IPS-18c (cell line): ENCODE data around the gene RNF145.
"Not testable (repeated sequence)": the region's sequence is repeated elsewhere in the genome, so short reads cannot be mapped to it uniquely, and the experiment has no call there.

Experiments used
- H3K4me3 ChIP-seq: 2 replicates; pipeline ENCODE4 v1.7.0; 2013; ENCODE audit warnings: low read depth, mild to moderate bottlenecking, low read length, moderate library complexity; ENCODE audit not compliant: insufficient read depth
- H3K9me3 ChIP-seq: one replicate; pipeline ENCODE4 v1.6.1; 2013; ENCODE audit warnings: mild to moderate bottlenecking, low read length, moderate library complexity; ENCODE audit not compliant: control insufficient read depth, insufficient read depth

RNF145 gene

DNA sequence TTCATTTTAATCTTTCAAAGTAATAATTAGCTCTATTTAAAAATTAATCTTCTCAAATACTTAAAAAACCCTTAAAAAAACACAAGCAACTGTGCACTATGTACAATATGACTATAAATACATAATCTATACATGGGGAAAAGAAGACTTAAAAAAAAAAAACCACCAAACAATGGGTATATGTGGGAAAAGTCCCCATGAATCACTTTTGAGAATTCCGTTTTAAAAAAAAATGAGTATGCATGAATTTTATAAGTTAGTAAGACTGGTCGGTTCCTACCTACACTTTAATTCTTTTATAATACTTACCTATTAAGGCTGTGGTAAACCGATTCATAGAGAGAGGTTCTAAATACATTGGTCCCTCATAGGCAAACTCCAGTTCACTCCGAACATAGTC is 27.7 kb downstream of the RNF145 start:
- Histone ChIP-seq H3K4me3 (no peak overlapping the region), H3K9me3 (no peaks in the 10 kb centered on the region)

DNA sequence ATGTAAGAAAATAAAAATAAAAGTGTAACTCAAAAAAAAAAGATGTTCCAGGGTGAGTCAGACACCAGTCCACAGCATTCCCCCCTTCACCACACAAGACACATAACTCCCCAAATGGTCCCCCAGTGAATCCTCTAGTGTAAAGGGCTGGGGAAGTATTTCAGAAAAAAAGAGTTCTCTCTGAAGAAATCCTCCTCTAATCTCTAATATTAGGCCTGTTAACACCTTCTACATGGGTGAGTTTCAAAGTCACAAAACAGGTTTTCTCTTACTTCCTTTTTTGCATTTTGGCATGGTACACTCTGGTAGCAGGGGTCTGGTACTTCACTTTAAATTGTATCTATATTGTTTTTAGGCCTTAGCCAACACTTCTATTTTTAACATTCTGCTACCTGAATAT is 28.2 kb downstream of the RNF145 start:
- Histone ChIP-seq H3K9me3 (no peaks in the 10 kb centered on the region), H3K4me3 (no peak overlapping the region)

DNA sequence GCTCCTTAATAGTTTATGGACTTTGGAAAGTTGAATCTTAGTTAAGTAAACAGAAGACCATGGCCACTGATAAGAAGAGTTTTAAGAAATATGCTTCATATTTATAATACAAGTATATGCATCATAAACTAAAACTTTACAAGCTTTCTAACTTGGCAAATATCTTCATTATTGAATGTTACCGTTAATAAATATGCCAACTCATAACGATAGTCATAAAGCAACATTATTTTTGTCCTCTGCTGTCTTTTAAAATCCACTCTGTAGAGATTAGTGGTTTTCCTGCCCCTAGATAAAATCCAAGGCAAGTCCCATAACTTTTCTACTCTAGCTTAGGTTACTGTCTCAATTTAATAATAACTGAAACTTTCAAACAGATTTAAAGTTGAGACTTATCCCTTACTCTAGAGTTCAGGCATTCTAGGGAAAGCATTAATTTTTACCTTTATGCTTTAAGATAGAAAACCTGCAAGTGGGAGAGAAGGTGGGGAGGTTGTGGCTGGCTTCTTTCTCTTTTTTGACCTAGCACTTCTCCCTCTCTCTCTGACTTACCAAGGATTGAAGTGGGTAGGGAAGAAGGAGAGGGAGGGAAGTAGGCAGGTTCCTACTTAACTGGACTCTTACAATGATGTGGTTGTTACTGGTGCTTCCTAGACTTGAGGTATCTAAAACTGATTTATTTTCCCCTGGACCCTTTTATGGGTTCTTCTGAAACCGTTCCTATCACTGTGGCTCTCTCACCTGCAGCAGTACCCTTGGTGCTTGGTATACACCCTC is 29.6 kb downstream of the RNF145 start:
- H3K9me3 ChIP-seq = no peaks in the 10 kb centered on the region
- H3K4me3 ChIP-seq = no peak overlapping the region

DNA sequence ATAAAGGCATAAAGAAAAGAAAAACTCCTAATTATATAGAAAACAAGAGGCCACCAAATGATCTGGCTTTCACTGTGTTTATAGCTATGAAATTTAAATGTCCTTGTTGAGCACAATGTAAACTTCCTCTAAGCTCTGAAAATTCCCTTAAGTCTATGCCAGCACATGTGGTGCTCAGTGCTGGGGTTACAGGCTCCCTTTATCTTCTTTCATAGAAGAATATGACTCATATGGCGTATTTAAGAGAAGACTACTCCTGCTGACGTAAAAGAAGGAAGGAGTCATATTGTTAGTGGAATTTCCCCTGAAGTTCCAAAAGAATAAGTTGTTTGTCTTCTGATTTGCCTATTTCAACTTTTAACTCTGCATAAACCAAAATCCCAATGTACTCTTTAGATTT is 30.4 kb downstream of the RNF145 start:
- no peaks in the 10 kb centered on the region for H3K9me3 ChIP-seq
- H3K4me3 ChIP-seq = no peak overlapping the region

DNA sequence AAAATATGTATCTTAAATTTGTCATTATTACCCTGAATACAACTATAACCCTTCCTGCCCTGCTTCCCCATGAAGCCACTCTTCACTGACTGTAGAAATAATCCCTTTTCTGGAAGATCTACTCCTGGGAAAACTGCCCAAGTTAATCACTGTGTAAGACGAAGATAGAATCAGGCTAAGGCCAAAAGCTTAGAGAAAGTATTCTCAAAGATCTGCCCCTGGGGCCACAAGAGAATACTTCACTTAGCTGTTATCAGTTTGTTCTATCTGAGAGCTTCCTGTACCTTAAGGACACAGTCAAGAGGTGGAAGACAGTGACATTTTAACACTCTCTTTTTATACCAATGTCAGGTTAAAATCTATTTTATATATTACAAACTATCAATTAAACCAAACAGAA is 33.8 kb downstream of the RNF145 start:
- no peaks in the 10 kb centered on the region for H3K9me3 ChIP-seq

DNA sequence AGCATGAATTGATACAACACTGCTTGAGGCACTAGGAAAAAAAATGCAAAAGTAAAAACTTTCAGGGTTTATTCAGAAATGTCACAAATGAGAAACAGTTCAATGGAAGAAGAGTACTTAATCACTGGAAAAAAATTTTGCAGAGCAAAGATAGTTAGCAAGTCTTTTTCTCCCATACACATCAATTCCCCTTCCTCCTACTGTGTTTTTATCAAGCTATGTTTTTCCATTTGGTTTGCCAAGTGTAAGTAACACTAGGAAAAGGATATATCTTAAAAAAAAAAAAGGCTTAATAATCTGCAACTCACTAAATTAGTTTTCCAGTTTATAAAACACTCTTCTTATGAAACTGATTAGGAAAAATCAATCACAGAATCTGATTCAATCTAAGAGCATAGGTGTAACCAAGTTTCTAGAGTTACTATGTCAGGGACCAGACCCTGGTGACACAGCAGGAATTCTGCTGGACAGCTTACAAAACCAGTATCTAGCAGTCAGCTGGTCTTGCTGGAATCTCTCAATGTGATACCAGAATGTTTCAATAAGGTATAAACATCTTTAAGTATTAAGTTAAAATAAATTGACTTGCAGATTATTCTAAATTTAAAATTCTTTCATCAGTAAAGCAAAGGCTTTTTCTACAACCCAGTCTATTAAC is 34.7 kb downstream of the RNF145 start:
- no peak overlapping the region for H3K4me3 ChIP-seq
- H3K9me3 ChIP-seq = no peaks in the 10 kb centered on the region

More for the DNA sequence above, 33.8 kb downstream of the RNF145 start:
- H3K4me3 ChIP-seq = no peak overlapping the region

DNA sequence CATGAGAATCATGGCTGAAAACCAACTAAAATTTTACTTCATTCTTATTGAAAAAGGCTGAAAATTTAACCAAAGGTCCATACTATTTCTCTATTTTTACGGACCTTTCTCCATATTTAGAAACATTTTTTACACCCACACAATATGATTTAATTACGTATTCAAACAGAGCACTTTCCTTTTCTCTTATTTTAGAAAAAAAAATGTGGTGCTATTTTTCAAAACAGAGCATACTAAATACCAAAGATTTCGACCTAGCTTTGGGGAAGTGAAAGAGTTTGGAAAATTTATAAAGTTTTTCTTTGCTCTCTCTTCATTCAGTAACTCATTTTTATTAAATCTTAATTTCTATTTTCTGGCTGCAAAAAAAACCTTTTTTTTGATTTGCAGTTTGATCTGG is 38.1 kb downstream of the RNF145 start:
- Histone ChIP-seq H3K9me3 (no peaks in the 10 kb centered on the region), H3K4me3 (no peak overlapping the region)

DNA sequence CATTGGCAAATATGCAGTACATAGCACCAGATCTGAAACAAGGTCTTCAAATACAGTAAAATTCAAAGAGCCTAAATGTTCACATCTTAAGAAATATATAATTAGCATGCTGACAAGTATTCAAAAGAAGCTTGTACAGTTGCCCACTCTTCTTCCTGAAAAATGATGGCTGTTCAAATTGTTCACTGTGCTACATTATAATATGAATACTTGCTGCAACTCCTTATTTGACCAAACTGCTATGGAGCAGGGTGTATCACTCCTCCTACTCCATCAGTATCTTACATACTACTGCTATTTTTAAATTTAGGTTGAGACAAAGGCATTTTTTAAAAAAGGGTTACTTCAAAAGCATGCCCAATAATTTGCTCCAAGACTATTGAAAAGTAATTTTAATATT is 39.3 kb downstream of the RNF145 start:
- Histone ChIP-seq H3K9me3 (no peaks in the 10 kb centered on the region), H3K4me3 (no peak overlapping the region)

DNA sequence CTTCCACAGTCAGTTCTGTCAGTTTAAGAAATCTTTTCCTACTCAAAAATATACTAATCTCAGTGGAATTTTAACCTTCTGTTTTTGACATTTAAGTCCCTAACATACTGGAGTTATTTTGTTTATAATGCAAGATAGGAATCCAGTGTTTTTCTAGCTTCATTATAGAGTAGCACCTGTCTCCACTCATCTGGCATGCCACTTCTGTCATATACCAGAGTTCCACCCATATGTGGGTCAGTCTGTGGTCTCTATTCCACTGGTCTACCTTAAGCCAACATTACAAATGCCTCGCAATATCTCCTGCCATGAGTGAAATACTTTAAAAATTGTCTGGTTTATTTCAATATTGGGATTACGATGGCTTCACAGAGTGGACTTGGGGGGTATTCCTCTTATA is 42.9 kb downstream of the RNF145 start:
- Histone ChIP-seq H3K9me3 (no peaks in the 10 kb centered on the region), H3K4me3 (no peak overlapping the region)

DNA sequence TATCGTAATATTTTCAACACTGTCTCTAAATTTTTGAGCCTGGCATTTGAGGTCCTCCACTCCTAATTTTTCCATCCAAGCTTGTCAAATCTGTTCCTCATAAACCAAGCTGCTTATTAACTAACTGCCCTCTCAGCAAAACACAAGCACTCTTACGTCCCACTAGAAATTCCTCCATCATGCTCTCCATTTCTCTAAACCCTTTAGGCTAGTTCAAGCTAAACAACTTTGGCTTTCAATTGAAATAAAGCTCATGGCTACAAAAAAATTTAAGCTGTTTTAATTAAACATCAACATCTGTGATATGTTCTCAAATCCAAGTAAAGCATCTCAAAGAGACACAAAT is 45.7 kb downstream of the RNF145 start:
- Histone ChIP-seq H3K4me3 (no peak overlapping the region), H3K9me3 (no peaks in the 10 kb centered on the region)

DNA sequence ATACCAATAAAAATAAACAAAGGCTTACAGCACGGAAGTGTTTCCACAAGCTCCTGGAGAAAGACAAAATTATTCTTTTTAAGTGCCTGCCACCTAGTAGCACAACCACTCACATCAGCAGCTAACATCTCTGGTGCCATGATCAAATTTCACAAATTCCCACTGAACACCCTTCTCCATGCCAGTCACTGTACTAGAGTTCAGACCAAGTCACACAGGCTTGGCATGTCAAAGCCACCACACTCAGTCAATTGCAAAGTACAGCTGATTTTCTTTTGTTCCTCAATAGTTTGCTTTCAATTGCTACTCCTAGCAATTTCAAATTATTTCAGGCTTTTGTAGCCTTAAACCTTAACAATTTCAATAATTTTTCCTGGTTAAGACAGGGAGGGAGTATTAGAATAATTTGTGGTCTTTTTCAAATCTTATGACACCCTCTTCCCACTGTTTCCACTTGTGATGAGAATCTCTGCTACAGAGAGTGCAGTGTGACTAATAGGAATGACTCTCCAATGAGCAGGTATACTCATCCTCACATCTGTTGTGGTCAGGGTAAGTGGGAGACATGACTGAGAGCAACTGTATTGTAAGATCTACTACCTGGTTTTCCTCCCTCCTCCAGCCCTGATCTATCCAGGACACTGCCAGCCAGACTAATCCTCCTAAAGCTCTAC is 46.2 kb downstream of the RNF145 start:
- Histone ChIP-seq H3K4me3 (no peak overlapping the region), H3K9me3 (no peaks in the 10 kb centered on the region)

DNA sequence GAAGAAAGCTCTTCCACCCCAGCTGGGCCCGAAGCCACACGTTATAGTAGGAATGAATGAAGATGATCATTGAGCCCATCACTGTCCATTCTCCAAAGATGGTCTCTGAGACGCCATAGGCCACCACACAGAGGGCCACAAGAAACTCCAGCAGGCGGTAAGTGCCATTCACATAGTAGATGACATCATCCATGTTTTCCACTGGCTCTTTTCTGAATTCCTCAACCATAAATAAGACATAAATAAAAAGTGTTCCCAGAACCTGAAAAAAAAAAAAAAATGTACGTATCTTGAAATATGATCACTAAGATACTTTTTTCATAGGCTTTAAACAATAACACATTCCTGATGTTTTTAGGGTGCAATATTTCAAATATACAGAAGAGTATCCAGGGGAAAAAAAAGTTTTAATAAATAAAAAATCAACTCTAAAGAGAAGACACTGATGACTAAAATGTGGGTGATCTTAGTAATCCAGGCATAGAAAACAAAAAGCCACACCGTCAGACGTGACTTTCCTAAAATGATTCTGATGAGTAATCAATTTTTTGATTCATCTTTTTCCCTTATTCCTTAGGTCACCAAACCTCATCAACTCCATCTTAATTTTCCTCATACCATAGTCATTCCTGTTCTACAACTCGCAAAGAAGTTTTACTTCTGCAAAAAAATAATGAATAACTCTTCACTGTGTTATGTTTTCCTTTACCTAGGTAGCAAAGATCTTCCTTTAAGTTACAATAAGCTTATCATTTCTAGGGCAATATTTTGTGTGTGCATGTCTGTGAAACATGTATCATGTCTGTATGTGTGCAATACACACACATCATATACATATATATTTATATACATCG is 47.8 kb downstream of the RNF145 start:
- Histone ChIP-seq H3K9me3 (no peaks in the 10 kb centered on the region), H3K4me3 (no peak overlapping the region)

DNA sequence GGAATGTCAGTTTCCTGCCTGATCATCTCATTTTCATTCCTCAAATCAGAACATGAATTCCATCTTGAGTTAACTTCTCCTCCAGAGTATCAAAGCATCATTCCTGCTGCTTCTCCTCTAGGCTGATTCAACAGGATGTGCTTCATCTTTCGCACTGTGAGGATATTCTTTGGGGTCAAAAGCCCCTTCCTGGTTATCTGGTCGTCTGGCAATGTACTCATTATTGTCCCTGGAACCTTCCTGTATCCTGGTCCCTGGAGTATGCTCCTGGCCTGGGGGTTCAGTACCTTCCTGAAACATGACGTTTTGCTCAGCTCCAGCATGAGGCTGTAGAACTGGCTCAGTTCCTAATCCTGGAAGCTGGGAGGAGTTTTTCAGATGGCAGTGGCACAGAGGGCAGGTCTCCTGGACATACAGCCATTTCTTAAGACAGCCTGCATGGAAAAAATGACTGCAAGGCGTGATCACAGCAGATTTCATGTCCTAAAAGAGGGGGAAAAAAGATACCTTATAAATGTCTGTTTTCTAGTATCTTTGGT is 50.7 kb downstream of the RNF145 start:
- H3K4me3 ChIP-seq, H3K9me3 ChIP-seq: not testable (repeated sequence)

DNA sequence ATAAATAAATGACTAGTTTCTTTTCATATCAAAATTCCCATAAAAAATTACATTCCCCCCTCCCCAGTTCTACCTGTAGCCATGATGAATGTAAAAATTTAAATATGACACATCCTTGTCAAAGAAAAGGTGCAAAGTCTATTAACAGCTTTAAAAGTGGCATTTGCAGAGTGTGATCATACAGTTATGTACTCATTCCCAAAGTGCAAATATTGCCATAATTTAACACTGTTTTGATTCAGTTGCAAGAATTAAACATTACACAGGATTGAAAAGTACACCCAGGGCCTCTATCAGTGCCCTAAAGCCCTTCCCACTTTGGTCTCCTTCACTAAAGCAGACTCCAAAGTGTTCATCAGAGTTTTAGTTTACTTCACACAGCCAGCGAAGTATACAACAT is 51.8 kb downstream of the RNF145 start:
- H3K9me3 ChIP-seq = no peaks in the 10 kb centered on the region
- no peak overlapping the region for H3K4me3 ChIP-seq

DNA sequence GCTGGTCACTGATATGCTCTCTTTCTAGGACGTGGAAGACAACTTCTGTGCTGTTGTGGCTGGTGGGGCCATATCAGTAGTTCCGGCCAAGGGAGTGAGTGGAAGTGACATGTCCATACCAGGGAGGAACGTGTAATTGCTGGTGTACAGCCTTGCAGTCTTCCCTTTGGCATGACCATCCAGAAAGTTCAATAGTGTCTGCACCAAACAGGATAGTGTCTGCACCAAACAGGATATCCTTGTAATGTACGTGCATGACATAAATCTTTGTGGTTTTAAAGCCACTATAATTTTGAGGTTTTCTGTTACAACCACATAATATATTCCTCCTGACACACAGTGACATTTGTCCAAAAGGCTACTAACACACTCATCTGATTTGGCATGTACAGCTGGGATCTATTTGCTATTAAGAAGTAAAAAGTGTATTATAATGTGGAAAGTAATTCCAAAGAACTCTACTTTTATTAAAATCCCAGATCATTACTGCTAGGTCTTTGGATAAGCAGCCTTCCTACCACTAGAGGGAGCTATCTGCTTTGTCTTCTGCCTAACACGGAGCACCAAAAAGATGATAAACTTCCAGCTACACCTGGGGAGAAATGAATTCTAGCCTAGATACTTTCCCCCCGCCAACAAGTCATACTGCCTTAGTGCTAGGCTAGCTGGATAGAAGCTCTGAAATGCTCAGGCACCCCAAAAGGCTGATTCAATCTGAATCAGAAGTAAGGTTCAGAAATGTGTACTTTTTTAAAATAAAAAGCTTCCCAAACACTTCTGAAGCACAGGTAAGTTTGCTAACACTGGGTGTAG is 52.7 kb downstream of the RNF145 start:
- no peaks in the 10 kb centered on the region for H3K9me3 ChIP-seq
- H3K4me3 ChIP-seq = no peak overlapping the region

DNA sequence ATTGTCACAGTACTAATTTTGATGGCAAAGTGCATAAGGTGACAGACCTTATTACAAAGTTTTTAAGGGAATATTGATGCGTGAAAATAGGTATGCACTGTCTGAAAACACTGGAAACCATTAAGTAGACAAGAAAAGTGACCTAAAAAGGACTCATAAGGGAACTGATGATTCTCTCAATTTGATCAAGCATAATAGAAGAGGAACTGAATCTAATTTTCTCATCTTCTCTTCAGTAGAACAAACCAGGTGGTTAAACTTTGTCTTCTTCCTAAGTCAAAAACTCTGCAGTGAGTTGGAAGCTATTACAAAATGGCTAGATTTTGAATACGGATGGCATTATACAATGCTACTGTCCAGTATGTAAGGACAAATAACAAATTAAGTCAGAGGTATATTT is 53.4 kb downstream of the RNF145 start:
- Histone ChIP-seq H3K9me3 (no peaks in the 10 kb centered on the region), H3K4me3 (no peak overlapping the region)

DNA sequence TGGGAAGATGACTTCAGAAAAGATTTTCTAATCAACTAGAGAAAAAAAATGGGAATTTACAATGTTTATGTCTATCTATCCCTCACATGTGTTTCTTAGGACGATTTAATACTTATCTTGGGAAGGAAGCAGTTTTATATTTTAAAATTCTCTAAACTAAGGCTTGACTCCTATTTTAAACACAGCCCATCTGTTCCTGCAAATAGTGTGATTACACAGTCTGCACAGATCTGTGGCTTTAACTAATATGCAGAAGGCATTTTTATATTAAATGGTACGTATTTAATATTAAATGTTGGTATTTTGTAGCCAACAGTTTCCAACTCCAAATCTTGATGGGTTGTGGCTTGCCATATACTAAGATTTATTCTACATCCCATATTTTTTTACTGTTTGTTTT is 56.5 kb downstream of the RNF145 start:
- H3K4me3 ChIP-seq = no peak overlapping the region
- no peaks in the 10 kb centered on the region for H3K9me3 ChIP-seq
